WTC11 (cell line): ENCODE measurements around the gene AKNAD1. TPM values are rescaled to one million over a fixed set of nuclear protein-coding genes. Genes with fewer than 3 reads are reported as not detected.

Source experiments
- ATAC-seq: fragments of 200-7000 bp; cut with Tn5 transposase; 2 replicates; pipeline ENCODE4 v1.10.0; 2021; ENCODE audit warnings: mild to moderate bottlenecking, moderate library complexity
- CTCF ChIA-PET: fragments of 300-600 bp; sonication (Branson Sonifier 250); formaldehyde crosslinking; loops from one replicate; lab custom pipeline; 2021; ENCODE audit warnings: antibody characterized with exemption; lab: Charles Lee
- POLR2A ChIA-PET: fragments of 350-600 bp; sonication (Branson Sonifier 250); formaldehyde crosslinking; loops from one replicate; lab custom pipeline; 2021; ENCODE audit warnings: antibody characterized with exemption; lab: Charles Lee
- DNase-seq: peaks from one replicate; pipeline ENCODE4 v3.0.0; 2021; ENCODE audit warnings: low spot score
- H3K27ac Mint-ChIP-seq: 2 replicates; pipeline ENCODE4 v1.8.0; 2021; ENCODE audit warnings: mixed read lengths
- H3K27me3 Mint-ChIP-seq: 2 replicates; pipeline ENCODE4 v1.8.0; 2021; ENCODE audit warnings: low read depth, mild to moderate bottlenecking, moderate library complexity, mixed read lengths
- H3K36me3 Mint-ChIP-seq: 2 replicates; pipeline ENCODE4 v1.8.0; 2021; ENCODE audit warnings: mixed read lengths
- H3K4me1 Mint-ChIP-seq: 2 replicates; pipeline ENCODE4 v1.8.0; 2022; ENCODE audit warnings: mixed read lengths
- H3K4me3 Mint-ChIP-seq: 2 replicates; pipeline ENCODE4 v1.8.0; 2021; ENCODE audit warnings: mild to moderate bottlenecking, moderate library complexity, mixed read lengths
- H3K9me3 Mint-ChIP-seq: 2 replicates; pipeline ENCODE4 v1.8.0; 2021; ENCODE audit warnings: mixed read lengths
- AFF4 ChIP-seq: sonication (generic); formaldehyde crosslinking; IDR thresholded peaks from 2 replicates; pipeline ENCODE4 v1.8.1; 2023; ENCODE audit warnings: mild to moderate bottlenecking, missing genetic modification reagents, borderline replicate concordance
- ARID4B ChIP-seq: sonication (generic); formaldehyde crosslinking; IDR thresholded peaks from 2 replicates; pipeline ENCODE4 v1.8.0; 2023; ENCODE audit warnings: missing genetic modification reagents, mild to moderate bottlenecking, borderline replicate concordance
- ATF3 ChIP-seq: sonication (generic); formaldehyde crosslinking; conservative IDR thresholded peaks from 2 replicates; pipeline ENCODE4 v1.8.1; 2022; ENCODE audit warnings: mild to moderate bottlenecking, missing genetic modification reagents
- FOXJ3 ChIP-seq: sonication (generic); formaldehyde crosslinking; IDR thresholded peaks from 2 replicates; pipeline ENCODE4 v1.9.0; 2021; ENCODE audit warnings: missing genetic modification reagents, mild to moderate bottlenecking, borderline replicate concordance
- GTF2I ChIP-seq: fragments of 250-450 bp; sonication (Bioruptor Pico); conservative IDR thresholded peaks from 2 replicates; pipeline ENCODE4 v1.4.0; 2021; ENCODE audit warnings: mild to moderate bottlenecking
- IRF2 ChIP-seq: sonication (generic); formaldehyde crosslinking; IDR thresholded peaks from 2 replicates; pipeline ENCODE4 v1.8.0; 2022; ENCODE audit warnings: low read depth, missing genetic modification reagents, borderline replicate concordance
- JAZF1 ChIP-seq: fragments of 250-450 bp; sonication (Bioruptor Pico); IDR thresholded peaks from 2 replicates; pipeline ENCODE4 v1.9.0; 2021; ENCODE audit warnings: moderate library complexity, mild to moderate bottlenecking, inconsistent platforms
- NFATC4 ChIP-seq: fragments of 250-450 bp; sonication (Bioruptor Pico); IDR thresholded peaks from 2 replicates; pipeline ENCODE4 v1.9.0; 2021; ENCODE audit warnings: mild to moderate bottlenecking
- NFYB ChIP-seq: sonication (generic); formaldehyde crosslinking; conservative IDR thresholded peaks from 2 replicates; pipeline ENCODE4 v1.8.0; 2022; ENCODE audit warnings: low read depth, missing genetic modification reagents
- OVOL2 ChIP-seq: fragments of 250-450 bp; sonication (Bioruptor Pico); IDR thresholded peaks from 2 replicates; pipeline ENCODE4 v1.9.0; 2021; ENCODE audit warnings: mild to moderate bottlenecking, borderline replicate concordance
- RORB ChIP-seq: fragments of 250-450 bp; sonication (Bioruptor Pico); IDR thresholded peaks from 2 replicates; pipeline ENCODE4 v1.9.0; 2021; ENCODE audit warnings: mild to moderate bottlenecking
- SP1 ChIP-seq: sonication (generic); formaldehyde crosslinking; conservative IDR thresholded peaks from 2 replicates; pipeline ENCODE4 v1.8.1; 2022; ENCODE audit warnings: missing genetic modification reagents
- STAT6 ChIP-seq: sonication (generic); formaldehyde crosslinking; conservative IDR thresholded peaks from 2 replicates; pipeline ENCODE4 v1.8.1; 2023; ENCODE audit warnings: mild to moderate bottlenecking, low read depth, missing genetic modification reagents, moderate library complexity
- ZMAT4 ChIP-seq: fragments of 250-450 bp; sonication (Bioruptor Pico); IDR thresholded peaks from 2 replicates; pipeline ENCODE4 v1.9.0; 2021; ENCODE audit warnings: mild to moderate bottlenecking
- ZNF138 ChIP-seq: sonication (generic); formaldehyde crosslinking; conservative IDR thresholded peaks from 2 replicates; pipeline ENCODE4 v1.8.1; 2022; ENCODE audit warnings: mild to moderate bottlenecking, moderate library complexity, missing genetic modification reagents
- ZNF232 ChIP-seq: sonication (generic); formaldehyde crosslinking; IDR thresholded peaks from 2 replicates; pipeline ENCODE4 v1.8.0; 2022; ENCODE audit warnings: mild to moderate bottlenecking, missing genetic modification reagents
- ZNF423 ChIP-seq: fragments of 250-450 bp; sonication (Bioruptor Pico); IDR thresholded peaks from 2 replicates; pipeline ENCODE4 v2.1.2; 2022; ENCODE audit warnings: mild to moderate bottlenecking, moderate library complexity
- ZNF671 ChIP-seq: fragments of 250-450 bp; sonication (Bioruptor Pico); IDR thresholded peaks from 2 replicates; pipeline ENCODE4 v1.8.0; 2021; ENCODE audit warnings: mild to moderate bottlenecking
- total RNA-seq: library from RNA; stranded (reverse); gene quantifications from 3 replicates; pipeline ENCODE4 v1.2.3, GENCODE V29; 2021

AKNAD1 gene
- total RNA-seq, 1 experiment from 2014 or later, result not detected

GRCh38 chr1:108880850-108881249 is 24.0 kb upstream of the AKNAD1 start:
- CTCF ChIA-PET, result interaction anchor here (0.5 kb wide), 1 partner anchor 88 kb away, joined by 4 read pairs; no protein-coding TSS in a partner anchor
- POLR2A ChIA-PET, result no interaction called here
- DNase-seq (no peak), ATAC-seq (no peak)
- peaks cover 12% of the 10 kb centered on the region for H3K4me1 Mint-ChIP-seq
- TF ChIP-seq AFF4 (CRISPR knock-in tag) (no peak), FOXJ3 (CRISPR knock-in tag) (no peak), NFYB (no peak), NFATC4 (CRISPR knock-in tag) (no peak), ZNF138 (CRISPR knock-in tag) (no peak), STAT6 (CRISPR knock-in tag) (no peak), ZNF423 (CRISPR knock-in tag) (no peak), ZNF232 (CRISPR knock-in tag) (no peak), ARID4B (CRISPR knock-in tag) (no peak), IRF2 (no peak), OVOL2 (CRISPR knock-in tag) (no peak), ATF3 (CRISPR knock-in tag) (no peak), RORB (CRISPR knock-in tag) (no peak), SP1 (CRISPR knock-in tag) (no peak), ZNF671 (CRISPR knock-in tag) (no peak), JAZF1 (CRISPR knock-in tag) (no peak), GTF2I (CRISPR knock-in tag) (no peak), ZMAT4 (CRISPR knock-in tag) (no peak)
- no peak overlapping the region for H3K4me3 Mint-ChIP-seq
- peaks cover 8% of the 10 kb centered on the region for H3K27me3 Mint-ChIP-seq
- H3K27ac Mint-ChIP-seq, result no peak overlapping the region
- H3K36me3 Mint-ChIP-seq, result no peaks in the 10 kb centered on the region
- H3K9me3 Mint-ChIP-seq, result no peaks in the 10 kb centered on the region
